Loucy (cell line): ENCODE data around the gene SH3RF2.

Experiments
- H2AFZ ChIP-seq: fragments of 200-600 bp; sonication (generic); 2 replicates; pipeline ENCODE4 v1.6.0; 2016; ENCODE audit warnings: antibody characterized with exemption, mild to moderate bottlenecking, low read length, moderate library complexity
- H3F3A ChIP-seq: fragments of 200-600 bp; 2 replicates; pipeline ENCODE4 v1.6.0; 2016; ENCODE audit warnings: antibody characterized with exemption, low read depth, mild to moderate bottlenecking
- H3K27me3 ChIP-seq: fragments of 200-600 bp; sonication (generic); 2 replicates; pipeline ENCODE4 v1.6.1; 2014; ENCODE audit warnings: low read length, mild to moderate bottlenecking; ENCODE audit not compliant: insufficient read depth, poor library complexity, severe bottlenecking
- H3K36me3 ChIP-seq: fragments of 200-600 bp; sonication (generic); 2 replicates; pipeline ENCODE4 v1.6.1; 2016; ENCODE audit warnings: low read length; ENCODE audit not compliant: insufficient read depth
- H3K4me1 ChIP-seq: fragments of 200-600 bp; sonication (generic); 2 replicates; pipeline ENCODE4 v1.5.1; 2014; ENCODE audit warnings: low read length, mild to moderate bottlenecking; ENCODE audit not compliant: insufficient read depth, poor library complexity, severe bottlenecking
- H3K4me2 ChIP-seq: fragments of 200-600 bp; sonication (generic); 2 replicates; pipeline ENCODE4 v1.6.0; 2014; ENCODE audit warnings: antibody characterized with exemption, low read length, low read depth, mild to moderate bottlenecking; ENCODE audit not compliant: poor library complexity, severe bottlenecking
- H3K4me3 ChIP-seq: fragments of 200-600 bp; sonication (generic); 2 replicates; pipeline ENCODE4 v1.5.1; 2014; ENCODE audit warnings: low read length, mild to moderate bottlenecking, mixed read lengths; ENCODE audit not compliant: poor library complexity, severe bottlenecking
- H3K79me2 ChIP-seq: fragments of 200-600 bp; sonication (generic); 2 replicates; pipeline ENCODE4 v1.6.1; 2014; ENCODE audit warnings: low read length; ENCODE audit not compliant: insufficient read depth
- H3K9ac ChIP-seq: fragments of 200-600 bp; sonication (generic); 2 replicates; pipeline ENCODE4 v1.6.0; 2014; ENCODE audit warnings: mild to moderate bottlenecking, low read depth, low read length, moderate library complexity; ENCODE audit not compliant: poor library complexity, severe bottlenecking
- H3K9me2 ChIP-seq: fragments of 200-600 bp; sonication (generic); replicated peaks from 2 replicates; pipeline ENCODE4 v1.6.1; 2016; ENCODE audit warnings: low read depth, low read length, mixed read lengths
- H3K9me3 ChIP-seq: fragments of 200-600 bp; sonication (generic); 2 replicates; pipeline ENCODE4 v1.6.1; 2014; ENCODE audit warnings: mild to moderate bottlenecking, antibody characterized with exemption, low read length, low read depth; ENCODE audit not compliant: insufficient read depth
- H4K20me1 ChIP-seq: fragments of 200-600 bp; sonication (generic); 2 replicates; pipeline ENCODE4 v1.6.0; 2014; ENCODE audit warnings: antibody characterized with exemption, low read length, mild to moderate bottlenecking; ENCODE audit not compliant: insufficient read depth, poor library complexity, severe bottlenecking
- EZH2phosphoT487 ChIP-seq: fragments of 200-600 bp; IDR thresholded peaks from 2 replicates; pipeline ENCODE4 v1.6.1; 2018; ENCODE audit warnings: antibody characterized with exemption, mild to moderate bottlenecking, moderate library complexity, borderline replicate concordance
- TF ChIP-seq, protein P1 (sequence below): fragments of 200-600 bp; sonication (generic); conservative IDR thresholded peaks from 2 replicates; pipeline ENCODE4 v1.5.1; 2014; ENCODE audit warnings: mild to moderate bottlenecking, antibody characterized with exemption, low read length

The SH3RF2 gene

DNA sequence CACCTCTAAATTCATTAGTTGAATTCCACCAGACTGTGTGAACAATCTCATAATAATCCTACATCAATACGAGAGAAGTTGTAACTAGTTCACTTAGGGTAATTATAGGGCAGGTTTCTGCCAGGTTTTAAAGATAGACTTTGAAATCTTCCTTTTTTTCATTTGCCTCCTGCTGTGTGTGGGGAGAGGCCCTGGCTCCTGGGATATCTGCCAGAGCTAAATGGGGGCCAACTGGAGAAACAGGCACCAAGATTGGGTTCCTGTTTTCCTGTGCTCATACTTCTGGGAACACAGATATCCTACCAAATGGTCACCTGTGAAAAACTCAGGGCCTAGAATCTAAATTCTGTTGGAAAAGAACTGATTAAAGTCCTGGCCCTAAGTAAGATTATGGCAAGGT lies 42.3 kb downstream of the SH3RF2 start:
- Histone ChIP-seq H3K9me3 (no peaks in the 10 kb centered on the region), H3K4me2 (no peak overlapping the region), H3K27me3 (no peaks in the 10 kb centered on the region), H2AFZ (no peak overlapping the region), H3K9me2 (no peaks in the 10 kb centered on the region), H4K20me1 (no peaks in the 10 kb centered on the region), H3K4me1 (no peaks in the 10 kb centered on the region), H3K36me3 (no peaks in the 10 kb centered on the region), H3K9ac (no peak overlapping the region), H3F3A (no peaks in the 10 kb centered on the region), H3K4me3 (no peak overlapping the region), H3K79me2 (no peaks in the 10 kb centered on the region)
- no peak for TF ChIP-seq EZH2phosphoT487
- TF ChIP-seq, protein P1, sequence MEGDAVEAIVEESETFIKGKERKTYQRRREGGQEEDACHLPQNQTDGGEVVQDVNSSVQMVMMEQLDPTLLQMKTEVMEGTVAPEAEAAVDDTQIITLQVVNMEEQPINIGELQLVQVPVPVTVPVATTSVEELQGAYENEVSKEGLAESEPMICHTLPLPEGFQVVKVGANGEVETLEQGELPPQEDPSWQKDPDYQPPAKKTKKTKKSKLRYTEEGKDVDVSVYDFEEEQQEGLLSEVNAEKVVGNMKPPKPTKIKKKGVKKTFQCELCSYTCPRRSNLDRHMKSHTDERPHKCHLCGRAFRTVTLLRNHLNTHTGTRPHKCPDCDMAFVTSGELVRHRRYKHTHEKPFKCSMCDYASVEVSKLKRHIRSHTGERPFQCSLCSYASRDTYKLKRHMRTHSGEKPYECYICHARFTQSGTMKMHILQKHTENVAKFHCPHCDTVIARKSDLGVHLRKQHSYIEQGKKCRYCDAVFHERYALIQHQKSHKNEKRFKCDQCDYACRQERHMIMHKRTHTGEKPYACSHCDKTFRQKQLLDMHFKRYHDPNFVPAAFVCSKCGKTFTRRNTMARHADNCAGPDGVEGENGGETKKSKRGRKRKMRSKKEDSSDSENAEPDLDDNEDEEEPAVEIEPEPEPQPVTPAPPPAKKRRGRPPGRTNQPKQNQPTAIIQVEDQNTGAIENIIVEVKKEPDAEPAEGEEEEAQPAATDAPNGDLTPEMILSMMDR, result no peak

DNA sequence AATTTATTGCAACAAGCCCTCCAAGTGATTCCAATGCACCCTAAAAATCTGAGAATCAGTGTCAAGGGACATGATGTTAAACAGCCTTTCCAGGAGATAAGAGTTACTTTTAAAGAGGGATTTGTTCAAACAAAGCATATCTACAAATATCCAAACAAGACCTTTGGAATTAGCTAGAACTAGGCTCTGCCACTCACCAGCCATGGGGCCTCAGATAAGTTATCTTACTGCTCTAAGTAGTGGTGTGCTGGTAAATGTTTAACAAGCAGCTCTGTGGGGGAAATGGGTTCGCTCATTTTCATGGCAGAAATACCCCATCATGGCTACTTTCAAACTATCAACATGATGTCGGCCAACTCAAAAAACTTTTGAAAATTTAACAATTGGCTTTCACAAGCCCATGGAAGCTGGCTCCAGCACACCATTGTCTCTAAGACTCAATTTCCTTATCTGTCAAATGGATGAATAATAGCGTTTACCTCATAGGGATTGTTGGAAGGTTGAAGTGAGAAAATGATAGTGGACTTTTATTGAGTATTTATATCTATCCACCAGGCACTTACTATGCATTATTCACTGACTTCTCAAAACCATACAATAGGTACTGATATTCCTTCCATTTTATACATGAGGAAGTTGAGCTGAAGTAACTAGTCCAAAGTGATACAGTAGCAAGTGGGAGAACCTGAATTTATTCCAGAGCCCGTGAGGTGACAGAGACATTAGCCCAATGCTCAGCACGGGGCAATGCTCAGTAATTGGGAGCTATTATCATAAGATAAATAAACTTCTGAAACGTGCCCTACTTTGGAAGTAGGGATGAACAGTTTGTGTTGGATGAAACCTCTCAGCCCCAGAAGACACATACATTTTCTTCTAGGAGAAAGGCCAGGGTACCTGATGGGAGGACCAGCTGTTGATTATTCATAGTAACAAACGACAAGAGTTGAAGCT lies 43.2 kb downstream of the SH3RF2 start:
- no peak overlapping the region for H3K9ac ChIP-seq
- TF ChIP-seq, protein P1, result no peak
- no peak for TF ChIP-seq EZH2phosphoT487
- H3K4me1 ChIP-seq, result no peaks in the 10 kb centered on the region
- no peaks in the 10 kb centered on the region for H3K9me2 ChIP-seq
- no peaks in the 10 kb centered on the region for H3F3A ChIP-seq
- no peaks in the 10 kb centered on the region for H4K20me1 ChIP-seq
- H3K79me2 ChIP-seq, result no peaks in the 10 kb centered on the region
- H3K36me3 ChIP-seq, result no peaks in the 10 kb centered on the region
- H3K4me3 ChIP-seq, result no peak overlapping the region
- H3K9me3 ChIP-seq, result no peaks in the 10 kb centered on the region
- no peak overlapping the region for H3K4me2 ChIP-seq
- no peaks in the 10 kb centered on the region for H3K27me3 ChIP-seq
- no peak overlapping the region for H2AFZ ChIP-seq

- Histone ChIP-seq H3K9me2 (no peaks in the 10 kb centered on the region), H3F3A (no peaks in the 10 kb centered on the region), H3K9me3 (no peaks in the 10 kb centered on the region), H4K20me1 (no peaks in the 10 kb centered on the region), H3K27me3 (no peaks in the 10 kb centered on the region), H3K4me1 (no peaks in the 10 kb centered on the region), H3K36me3 (no peaks in the 10 kb centered on the region), H3K79me2 (no peaks in the 10 kb centered on the region), H3K4me2 (no peak overlapping the region), H3K4me3 (no peak overlapping the region), H2AFZ (no peak overlapping the region), H3K9ac (no peak overlapping the region)
- no peak for TF ChIP-seq EZH2phosphoT487
- TF ChIP-seq, protein P1, result no peak
Observed at GRCh38 chr5:145980259-145980658, 43.9 kb downstream of the SH3RF2 start.
